CD4-positive, alpha-beta T cell treated with Interferon gamma for 1 hour (primary cell): ENCODE data around the gene LIME1.

Source experiments
- DNase-seq: peaks from one replicate; pipeline ENCODE4 v3.0.0-alpha.2; 2020

LIME1 gene

GRCh38 chr20:63697357-63697867 lies 39.1 kb upstream of the LIME1 start:
- DNase-seq, result no peak

GRCh38 chr20:63697868-63698545 lies 38.5 kb upstream of the LIME1 start:
- DNase-seq, result no peak

- DNase-seq, result no peak
Observed at GRCh38 chr20:63698739-63699465, 37.6 kb upstream of the LIME1 start.

- no peak for DNase-seq
Observed at GRCh38 chr20:63699466-63700198, 36.8 kb upstream of the LIME1 start.

- DNase-seq, result no peak
Observed at GRCh38 chr20:63700199-63701050, 36.0 kb upstream of the LIME1 start.

GRCh38 chr20:63701051-63701328 lies 35.5 kb upstream of the LIME1 start:
- DNase-seq, result no peak

- DNase-seq, result no peak
Observed at GRCh38 chr20:63701329-63702035, 35.0 kb upstream of the LIME1 start.

- DNase-seq, result no peak
Observed at GRCh38 chr20:63702036-63702665, 34.3 kb upstream of the LIME1 start.

GRCh38 chr20:63702751-63703470 lies 33.6 kb upstream of the LIME1 start:
- DNase-seq, result no peak

GRCh38 chr20:63703471-63703975 lies 32.9 kb upstream of the LIME1 start:
- no peak for DNase-seq

- DNase-seq, result no peak
Observed at GRCh38 chr20:63703976-63704748, 32.3 kb upstream of the LIME1 start.

- no peak for DNase-seq
Observed at GRCh38 chr20:63704749-63705117, 31.7 kb upstream of the LIME1 start.

- no peak for DNase-seq
Observed at GRCh38 chr20:63705232-63706026, 31.0 kb upstream of the LIME1 start.

GRCh38 chr20:63706027-63706695 lies 30.3 kb upstream of the LIME1 start:
- DNase-seq, result no peak

- DNase-seq, result peak; percentile 42
Observed at GRCh38 chr20:63706852-63707557, 29.5 kb upstream of the LIME1 start.

- DNase-seq, result peak; percentile 85
Observed at GRCh38 chr20:63707558-63708300, 28.7 kb upstream of the LIME1 start, which contains the start of the genes ARFRP1 and ZGPAT. ARFRP1 (minus strand) TSS chr20:63707976; CDS start chr20:63707091, 885 bp downstream. ZGPAT (plus strand) TSS chr20:63708039; CDS start chr20:63708581, 542 bp downstream.
